NCI-H226 (cell line): ENCODE results near the gene DIPK2B.

ENCODE experiments used
- DNase-seq: peaks from one replicate; pipeline ENCODE4 v3.0.0-alpha.2; 2015

DIPK2B gene, protein sequence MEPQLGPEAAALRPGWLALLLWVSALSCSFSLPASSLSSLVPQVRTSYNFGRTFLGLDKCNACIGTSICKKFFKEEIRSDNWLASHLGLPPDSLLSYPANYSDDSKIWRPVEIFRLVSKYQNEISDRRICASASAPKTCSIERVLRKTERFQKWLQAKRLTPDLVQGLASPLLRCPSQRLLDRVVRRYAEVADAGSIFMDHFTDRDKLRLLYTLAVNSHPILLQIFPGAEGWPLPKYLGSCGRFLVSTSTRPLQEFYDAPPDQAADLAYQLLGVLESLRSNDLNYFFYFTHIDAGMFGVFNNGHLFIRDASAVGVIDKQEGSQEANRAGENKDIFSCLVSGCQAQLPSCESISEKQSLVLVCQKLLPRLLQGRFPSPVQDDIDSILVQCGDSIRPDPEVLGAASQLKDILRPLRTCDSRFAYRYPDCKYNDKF

DNA sequence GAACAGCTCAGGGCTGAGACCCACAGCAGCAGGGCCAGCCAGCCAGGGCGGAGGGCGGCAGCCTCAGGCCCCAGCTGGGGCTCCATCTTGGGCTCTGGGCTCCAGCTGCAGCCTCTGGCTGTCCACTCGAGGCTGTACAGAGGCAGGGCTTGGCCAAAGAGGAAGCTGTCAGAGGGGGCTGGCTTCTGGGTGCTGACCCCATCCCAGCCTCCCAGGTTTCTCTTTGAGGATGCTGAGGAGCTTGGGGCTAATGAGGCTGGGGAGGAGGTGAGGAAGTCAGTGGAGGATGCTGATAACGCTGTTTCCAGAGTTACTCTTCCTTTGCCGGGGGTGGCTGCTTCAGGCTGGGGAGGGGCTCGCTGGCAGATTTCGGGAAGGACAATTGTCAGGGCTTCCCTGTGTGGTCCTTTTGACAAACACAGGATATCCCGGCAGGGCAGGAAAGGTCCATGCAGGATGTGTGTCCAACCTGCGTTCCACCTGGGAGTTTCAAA lies at the start of gene DIPK2B:
Gene DIPK2B (minus strand): TSS at position 136 of the 494 bp plus-strand sequence. CDS start 50 bp downstream, at position 86.
- DNase-seq, result no peak

DNA sequence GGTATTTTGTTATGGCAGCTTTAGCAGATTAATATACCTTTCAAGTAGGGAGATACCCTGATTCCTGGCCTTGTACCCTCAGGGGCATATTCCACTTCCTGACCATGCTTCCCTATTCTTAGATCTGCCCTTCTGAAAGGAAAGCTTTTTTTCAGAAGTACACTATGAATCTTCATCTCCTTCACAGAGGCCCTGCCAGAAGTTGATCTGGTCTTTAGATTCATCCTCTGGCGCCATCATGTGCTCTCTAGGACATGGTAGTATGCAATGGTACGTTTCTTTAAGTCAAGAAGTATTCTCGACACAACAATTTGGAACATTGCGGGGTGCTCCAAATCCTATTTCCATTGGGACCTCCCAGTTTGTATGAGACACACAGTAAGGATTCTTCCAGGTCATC lies 39.6 kb upstream of the DIPK2B start:
- DNase-seq, result no peak

DNA sequence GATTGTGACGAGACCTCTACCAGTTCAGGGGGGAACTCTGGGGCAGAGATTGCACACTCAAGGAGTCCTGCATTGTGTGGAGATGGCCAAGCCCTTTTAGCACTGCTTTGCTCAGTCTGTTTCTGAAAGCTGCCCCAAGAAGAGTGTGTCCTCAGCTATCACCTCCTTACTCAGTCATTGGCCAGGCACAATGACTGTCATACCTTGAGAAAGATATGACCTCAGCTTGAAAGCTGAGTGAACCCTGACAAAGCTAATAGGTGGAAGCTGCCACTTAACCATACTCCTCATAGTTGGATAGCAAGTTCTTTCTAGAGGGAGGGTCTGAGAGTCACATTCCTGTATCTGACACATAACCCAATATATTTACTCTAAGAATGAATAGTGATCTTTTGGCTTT lies 37.8 kb upstream of the DIPK2B start:
- no peak for DNase-seq

DNA sequence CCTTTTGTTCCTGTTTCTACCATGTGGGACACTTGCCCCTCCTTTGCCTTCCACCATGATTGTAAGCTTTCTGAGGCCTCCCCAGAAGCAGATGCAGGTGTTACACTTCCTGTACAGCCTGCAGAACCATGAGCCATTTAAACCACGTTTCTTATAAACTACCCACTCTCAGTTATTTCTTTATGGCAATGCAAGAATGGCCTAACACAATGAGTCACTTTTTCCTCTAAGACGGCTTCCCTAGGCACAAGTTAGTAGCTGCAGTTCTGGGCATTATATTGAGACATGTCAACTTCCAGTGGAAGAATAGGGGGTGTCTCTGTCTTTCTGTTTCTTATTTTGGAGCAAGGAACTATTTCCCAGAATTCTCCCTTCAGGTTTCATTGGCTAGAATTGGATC lies 32.9 kb upstream of the DIPK2B start:
- no peak for DNase-seq

DNA sequence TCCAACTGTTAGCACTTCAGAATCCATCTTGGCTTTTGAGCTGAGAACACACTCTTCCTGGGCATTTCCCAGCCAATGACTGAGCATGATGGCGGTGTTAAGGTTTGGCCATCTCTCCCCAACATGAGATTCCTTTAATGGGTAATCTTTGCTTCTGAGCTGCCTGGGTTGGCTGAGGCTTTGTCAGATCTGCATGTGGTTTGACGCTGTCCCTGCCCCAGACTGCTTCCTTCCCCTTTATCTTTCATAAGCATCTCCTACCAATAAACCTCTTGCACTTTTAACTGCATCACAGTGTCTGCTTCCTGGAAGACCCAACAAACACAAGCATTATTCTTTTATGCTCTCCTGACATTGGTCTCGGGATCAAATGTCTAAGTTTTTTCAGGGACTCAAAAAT lies 31.5 kb upstream of the DIPK2B start:
- DNase-seq, result no peak

DNA sequence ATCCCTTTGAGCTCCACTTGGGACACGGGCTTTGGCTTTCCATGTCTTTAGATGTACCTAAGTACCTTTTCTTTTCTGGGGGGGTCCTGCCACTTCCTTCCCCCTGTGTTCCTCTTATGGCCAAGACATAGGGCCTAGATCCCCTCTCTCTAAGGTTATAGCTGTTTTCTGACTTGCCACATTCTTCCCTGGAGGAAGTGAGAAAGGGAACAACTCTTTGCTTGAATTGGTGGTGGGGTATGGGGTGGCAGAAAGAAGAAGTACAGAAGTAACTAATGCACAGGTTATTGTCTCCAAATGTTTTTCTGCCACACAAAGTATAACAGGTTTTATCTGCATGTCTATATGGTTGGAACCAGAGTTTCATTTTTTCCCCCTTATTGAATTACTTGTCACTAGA lies 29.7 kb upstream of the DIPK2B start:
- DNase-seq, result no peak

DNA sequence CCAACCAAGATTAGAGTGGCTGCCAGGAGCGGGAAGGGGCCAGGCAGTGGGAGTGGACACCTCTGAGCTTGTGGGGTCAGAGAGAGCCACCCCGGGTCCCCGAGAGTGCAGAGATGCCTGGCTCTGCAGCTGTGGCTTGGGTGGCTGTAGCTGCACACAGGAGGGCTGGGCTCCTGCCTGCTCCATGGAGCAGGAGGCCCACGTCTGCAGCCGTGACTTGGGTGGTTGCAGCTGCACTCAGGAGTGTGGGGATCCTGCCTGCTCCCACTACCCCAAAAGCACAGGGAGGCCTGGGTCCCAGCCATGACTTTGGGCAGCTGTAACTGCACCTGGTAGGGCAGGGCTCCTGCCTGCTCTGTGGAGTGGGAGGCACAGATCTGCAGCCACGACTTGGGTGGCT lies 28.7 kb upstream of the DIPK2B start:
- no peak for DNase-seq

DNA sequence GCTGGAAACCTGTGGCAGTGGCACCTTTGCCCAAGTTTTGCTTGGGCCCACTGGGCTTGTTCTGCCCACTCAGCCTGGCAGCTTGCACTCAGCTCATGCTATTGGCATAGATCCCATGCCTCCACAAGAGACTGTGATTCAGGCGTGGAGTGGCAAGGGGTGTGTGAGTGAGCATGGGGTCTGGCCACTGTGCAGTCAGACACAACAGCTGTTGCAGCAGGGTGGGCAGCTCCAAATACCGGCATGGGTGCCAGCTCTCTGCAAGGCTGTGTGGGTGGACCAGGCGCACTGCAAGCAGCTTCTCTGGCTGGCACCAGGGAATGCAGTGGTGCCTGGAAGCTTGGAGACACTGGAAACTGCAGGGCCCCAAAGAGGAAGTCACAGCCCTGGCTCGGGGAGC lies 27.4 kb upstream of the DIPK2B start:
- no peak for DNase-seq

DNA sequence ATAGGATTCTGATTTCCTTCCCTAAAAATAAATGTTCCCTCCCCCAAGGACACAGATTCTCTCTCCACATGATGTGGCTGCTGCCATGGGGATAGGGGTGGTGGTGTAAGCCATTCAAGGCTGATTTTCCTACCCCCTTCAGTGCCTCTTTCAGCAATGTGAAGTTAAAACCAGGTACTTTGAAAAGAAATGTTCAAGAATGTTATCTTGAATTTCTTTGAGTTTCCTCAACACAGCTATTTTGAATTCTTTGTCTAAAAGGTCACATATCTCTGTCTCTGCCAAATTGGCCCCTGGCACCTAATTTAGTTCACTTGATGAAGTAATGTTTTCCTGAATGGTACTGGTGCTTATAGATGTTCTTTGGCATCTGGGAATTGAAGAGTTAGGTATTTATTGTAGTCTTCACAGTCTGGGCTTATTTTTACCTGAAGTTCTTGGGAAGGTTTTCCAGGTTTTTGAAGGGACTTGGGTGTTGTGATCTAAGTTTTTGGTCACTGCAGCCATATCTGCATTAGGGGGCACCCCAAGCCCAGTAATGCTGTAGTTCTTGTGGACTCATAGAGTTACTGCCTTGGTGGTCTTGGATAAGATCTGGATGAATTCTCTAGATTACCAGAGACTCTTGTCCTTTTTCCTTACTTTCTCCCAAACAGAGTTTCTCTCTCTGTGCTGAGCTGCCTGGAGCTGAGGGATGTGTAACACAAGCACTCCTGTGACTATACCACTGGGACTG lies 7.6 kb upstream of the DIPK2B start:
- DNase-seq, result peak; percentile 6

DNA sequence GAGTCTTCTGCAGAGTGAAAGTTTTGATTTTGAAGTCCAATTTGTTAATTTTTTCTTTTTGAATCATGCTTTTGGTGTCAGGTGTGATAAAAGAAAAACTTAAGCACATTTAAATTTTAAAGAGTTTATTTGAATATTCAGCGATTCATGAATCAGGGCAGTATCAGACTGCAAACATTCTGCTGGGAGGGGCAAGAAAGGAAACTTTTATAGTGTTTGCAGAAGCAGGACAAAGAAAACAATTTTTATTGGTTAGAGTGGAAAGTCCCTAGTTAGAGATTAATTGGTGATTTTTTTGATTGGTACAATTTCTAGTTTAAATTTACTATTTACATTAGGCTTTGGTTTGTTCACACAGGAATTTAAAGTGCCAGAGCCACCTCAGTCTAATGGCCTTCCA lies 1.5 kb upstream of the DIPK2B start:
- no peak for DNase-seq

DNA sequence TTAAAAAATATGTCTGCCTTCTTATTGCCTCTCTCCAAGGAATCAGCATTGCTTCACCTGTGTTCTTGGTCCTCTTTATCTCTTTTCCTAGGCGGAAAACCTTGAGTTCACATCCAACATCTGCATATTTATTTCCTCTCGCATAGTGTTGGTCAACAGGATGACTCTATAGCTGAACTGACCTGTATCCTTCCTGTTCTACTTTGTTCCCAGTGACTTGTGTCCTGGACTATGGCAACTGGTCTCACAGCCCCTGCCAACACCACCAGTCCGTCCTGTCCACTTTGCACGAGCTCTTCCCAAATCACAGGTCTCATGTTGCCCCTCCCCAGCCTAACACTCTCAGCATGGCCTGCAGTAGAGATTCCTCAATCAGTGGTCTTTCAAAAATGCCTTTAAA lies 2.0 kb downstream of the DIPK2B start:
- no peak for DNase-seq

DNA sequence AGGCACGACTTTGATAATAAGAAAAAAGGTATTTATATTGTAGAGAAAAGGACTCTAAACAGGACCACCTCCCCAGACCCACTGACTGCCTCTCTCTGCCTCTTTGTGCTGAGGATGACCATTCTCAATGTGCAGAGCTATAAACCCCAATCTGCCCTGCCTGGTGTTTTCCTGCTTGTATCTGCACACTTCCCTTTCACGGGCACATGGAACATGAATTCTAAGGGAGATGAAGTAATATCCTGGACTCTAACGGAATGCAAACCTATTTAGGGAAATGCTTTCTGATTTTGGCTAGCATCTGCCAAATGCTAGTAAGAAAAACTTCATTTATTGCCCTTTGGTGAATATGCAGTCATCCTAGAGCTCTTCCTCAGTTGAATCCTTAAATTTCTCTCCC lies 2.4 kb downstream of the DIPK2B start:
- DNase-seq, result no peak

DNA sequence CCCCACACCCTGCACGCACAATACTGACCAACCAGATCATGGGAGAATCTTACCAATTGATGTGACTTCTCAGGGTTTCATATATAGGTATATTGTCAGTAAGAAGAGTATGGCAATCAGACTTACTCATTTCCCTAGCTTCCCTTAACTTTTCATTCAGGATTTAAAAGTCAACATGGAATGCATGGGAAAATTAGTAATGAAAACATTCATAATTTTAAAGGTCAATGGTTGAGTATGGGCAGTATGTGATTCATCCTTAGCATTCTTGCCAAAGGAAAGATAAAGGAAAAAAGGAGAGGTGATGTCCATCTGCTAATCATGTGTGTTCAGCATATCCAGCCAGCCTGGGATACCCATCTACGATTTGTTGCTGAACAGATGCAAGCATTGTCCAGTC lies 4.0 kb downstream of the DIPK2B start:
- DNase-seq, result peak; percentile 28

DNA sequence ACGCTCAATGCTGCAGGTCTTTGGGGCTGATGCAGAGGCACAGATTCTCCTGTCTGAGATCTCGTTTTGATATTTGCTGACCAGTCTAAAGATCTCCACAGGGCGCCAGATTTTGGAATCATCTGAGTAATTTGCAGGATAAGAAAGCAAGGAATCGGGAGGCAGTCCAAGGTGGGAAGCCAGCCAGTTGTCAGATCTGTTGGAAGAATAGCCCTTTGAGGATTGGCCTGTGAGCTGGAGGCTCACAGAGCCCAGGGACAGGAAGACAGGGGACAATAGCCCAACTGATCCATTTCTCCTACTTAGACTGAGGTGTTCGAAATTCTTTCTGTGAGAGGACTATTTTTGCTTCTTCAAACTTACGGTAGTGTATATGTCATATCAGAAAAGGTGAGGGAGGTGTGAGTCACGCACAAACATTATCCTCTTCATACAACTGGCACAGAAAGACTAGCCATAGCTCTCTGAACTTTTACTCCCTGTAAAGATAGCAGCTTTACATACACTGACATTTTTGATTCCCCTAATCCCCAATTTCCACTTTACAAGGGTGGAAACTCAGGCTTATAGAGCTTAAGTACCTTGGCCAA lies 8.8 kb downstream of the DIPK2B start:
- DNase-seq, result peak; percentile 8

DNA sequence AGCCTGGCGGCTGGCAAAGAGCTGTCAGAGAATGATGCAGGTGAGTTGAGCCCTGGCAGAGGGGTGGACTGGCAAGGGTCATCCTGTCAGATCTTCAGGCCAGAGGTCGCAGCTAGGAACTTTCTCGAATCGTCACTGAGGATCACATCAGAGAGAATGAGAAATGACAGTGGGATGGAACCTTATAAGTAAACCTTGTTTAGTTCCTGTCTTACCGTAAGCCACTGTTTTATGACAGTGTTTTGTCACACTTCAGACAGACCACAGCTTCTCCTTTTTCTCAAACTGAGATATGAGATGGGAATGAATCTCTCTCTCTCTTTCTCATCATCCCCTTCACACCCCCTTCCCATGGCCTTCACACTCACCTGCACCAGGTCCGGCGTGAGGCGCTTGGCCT lies 9.3 kb downstream of the DIPK2B start:
- no peak for DNase-seq

DNA sequence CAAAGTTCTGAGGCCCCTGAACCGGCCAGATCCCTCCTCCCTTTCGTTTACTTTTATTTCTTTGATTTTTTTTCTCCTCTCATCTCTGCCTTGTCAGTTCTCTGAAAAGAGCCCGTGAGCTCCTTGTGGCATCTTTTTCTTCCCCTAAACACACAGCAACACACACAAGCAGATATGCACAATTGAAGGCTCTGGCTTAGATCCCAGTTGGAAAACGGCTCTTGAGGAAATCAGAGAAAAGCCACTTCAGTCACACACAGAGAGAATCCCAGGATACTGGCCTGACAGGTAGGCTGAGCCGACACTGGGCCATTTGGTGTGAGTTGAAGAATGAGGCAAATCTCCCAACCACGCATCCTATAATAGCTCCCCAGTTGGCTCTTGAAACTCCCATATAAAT lies 12.9 kb downstream of the DIPK2B start:
- no peak for DNase-seq

DNA sequence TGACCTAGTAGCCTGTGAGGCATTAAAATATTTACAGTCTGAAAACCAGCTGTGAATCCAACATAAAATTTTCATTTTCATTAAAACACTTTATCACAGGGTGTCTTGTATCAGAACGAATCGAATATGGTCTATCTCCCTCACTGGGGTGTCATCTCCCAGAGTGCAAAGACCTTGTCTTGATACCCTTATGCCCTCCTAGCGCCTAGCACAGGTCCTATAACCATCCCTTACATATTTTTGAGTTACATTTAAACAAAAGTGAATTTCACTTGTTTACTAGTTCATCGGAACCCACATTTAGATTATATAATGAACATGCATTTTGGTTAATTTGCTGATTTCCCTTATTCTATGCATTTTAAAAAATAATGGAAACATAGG lies 14.0 kb downstream of the DIPK2B start:
- no peak for DNase-seq

DNA sequence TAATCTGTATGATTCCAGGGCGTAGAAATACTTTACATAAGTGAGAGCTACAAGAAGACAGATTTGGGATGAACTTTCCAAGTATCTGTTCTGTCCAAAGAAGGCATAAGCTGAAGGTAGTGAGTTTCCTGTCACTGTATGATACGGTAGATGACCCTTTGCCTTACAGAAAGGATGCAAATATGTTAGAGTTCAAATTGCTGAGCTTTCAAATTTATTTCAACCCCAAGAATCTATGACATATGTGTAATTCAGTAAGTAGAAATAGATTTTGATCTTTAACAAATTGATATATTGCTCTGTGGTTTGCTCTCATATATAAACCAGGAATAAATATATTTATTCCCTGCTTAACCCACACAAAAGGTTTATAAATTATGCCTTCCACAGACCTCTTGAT lies 16.5 kb downstream of the DIPK2B start:
- DNase-seq, result no peak

DNA sequence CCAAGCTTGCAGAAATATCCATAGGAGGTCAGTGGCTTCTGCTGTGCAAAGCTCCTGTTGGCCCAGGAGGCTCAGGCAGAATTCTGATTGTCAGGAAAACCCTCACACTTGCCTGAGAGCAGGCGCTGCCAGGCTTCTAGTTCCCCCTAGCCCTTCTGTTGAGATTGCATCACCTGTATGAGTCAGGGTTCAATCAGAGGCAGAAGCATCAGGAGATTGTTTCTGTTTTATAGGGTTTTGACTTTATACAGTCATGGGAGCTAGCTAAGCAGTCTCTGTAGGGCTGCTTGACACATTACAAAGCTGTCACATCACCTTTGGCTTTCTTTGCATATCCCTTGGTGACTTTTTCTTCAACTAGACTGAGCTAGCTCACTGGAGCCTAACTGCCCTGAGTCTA lies 27.8 kb downstream of the DIPK2B start:
- DNase-seq, result peak; percentile 67

DNA sequence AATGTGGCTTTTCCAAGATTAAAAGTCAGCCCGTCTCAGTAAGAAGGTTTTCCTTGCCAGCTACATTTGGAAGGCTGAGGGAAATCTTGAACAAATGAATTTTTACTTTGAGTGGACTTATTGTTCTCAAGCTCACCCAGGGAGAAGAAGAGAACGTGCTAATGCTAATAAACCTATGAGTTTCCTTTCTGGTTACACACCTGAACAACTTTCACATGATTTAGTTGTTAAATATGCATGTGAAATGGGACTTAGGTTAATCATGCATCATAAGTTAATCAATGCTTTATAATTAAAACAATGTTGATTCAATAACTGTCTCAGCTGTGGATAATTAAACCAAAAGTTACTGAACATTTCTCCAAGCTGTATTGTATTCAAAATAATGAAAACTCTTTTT lies 33.9 kb downstream of the DIPK2B start:
- DNase-seq, result no peak

DNA sequence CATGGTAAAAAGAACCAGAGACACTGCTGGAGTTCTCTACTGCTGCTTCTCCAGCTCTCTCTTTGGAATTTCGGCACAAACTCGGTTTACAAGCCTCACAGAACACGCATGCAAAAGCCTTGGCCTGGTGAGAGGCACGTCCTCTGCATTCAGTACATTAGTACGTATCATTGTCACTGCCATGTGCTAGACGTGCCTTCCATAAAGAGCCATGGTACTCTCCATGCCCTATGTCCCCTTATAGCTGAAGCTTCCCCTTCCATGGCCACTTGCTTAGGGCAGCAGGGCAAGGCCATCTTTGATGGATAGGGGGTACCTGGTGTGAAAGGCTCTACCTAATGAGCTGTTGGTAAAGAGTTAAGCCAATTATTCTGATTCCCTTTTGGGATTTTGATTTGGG lies 35.0 kb downstream of the DIPK2B start:
- DNase-seq, result no peak

DNA sequence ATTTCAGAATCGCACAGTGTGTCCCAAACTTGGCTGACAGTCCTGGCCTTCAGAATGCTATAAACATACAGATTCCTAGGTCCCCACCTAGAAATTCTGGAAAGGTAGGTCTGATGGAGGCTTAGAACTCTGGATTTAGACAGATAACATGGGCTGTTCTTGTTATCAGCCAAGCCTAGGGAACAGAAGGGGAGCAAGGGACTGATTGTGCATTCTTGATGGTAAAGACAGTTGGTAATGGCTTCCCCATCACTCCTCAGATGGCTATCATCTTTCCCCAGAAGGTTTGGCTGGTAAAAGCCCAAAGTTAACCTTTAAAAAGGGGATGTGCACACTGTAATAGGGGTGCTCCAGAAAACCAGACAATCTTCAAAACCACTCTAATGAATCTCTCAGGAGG lies 35.7 kb downstream of the DIPK2B start:
- DNase-seq, result no peak

DNA sequence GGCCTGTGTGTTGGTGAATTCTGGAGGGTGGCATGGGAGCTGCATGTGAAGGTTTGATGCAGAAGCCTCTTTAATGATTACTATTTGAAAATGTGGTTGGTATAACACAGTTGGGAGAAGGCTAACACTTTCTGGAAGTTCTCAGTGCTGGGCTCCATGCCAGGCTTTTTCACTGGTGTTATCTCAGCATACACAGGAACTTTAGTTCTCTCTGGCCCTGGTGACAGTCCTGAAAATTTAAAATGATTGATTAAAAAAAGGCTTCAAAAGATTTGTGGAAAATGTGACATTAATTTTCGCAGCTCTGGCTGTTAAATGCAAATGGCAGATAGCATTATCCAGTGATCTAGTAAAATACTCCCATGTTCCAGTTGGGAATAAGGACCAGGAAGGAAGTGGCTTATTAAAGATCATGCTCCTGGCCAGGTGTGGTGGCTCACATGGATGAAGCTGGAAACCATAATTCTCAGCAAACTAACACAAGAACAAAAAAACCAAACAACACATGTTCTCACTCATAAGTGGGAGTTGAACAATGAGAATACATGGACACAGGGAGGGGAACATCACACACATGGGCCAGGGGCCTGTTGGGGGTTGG lies 36.6 kb downstream of the DIPK2B start:
- DNase-seq, result no peak

DNA sequence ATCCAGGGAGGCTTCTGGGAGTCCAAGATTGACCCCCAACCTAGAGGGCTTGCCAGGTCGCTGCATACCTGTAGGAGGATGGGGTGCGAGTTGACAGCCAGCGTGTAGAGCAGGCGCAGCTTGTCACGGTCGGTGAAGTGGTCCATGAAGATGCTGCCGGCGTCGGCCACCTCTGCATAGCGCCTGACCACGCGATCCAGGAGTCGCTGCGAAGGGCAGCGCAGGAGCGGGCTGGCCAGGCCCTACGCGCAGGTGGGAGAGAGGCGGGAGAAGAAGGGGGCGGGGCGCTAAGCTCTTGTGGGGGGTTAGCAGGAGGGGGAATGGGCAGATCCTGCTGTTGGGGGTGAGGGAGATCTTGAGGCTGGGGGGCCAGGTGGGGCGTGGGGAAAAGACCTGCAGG lies 43.0 kb downstream of the DIPK2B start:
- no peak for DNase-seq
